CD4-positive, CD25-positive, alpha-beta regulatory T cell (primary cell): ENCODE results near the gene UGT3A2. TPM values are rescaled to one million over a fixed set of nuclear protein-coding genes. Genes with fewer than 3 reads are reported as not detected.
"Not testable (repeated sequence)": the region's sequence is repeated elsewhere in the genome, so short reads cannot be mapped to it uniquely, and the experiment has no call there.

Experiments
- ATAC-seq, 2 donors: fragments of 150-1000 bp; cut with Tn5 transposase; one replicate each; pipeline ENCODE4 v1.10.0; 2021; ENCODE audit warnings: low read depth in 2 of 2, moderate number of reproducible peaks in 2 of 2, moderate library complexity in 1 of 2
- DNase-seq, 3 donors: peaks; one replicate each; pipeline versions ENCODE4 v3.0.0 to v3.0.0-alpha.2; 2012 to 2022; ENCODE audit warnings: mixed read lengths in 1 of 3
- H3K27ac ChIP-seq: one replicate; pipeline ENCODE4 v1.7.0; 2013; ENCODE audit warnings: mild to moderate bottlenecking, low read length; ENCODE audit not compliant: insufficient read depth, poor library complexity, severe bottlenecking
- H3K27me3 ChIP-seq: one replicate; pipeline ENCODE4 v1.7.0; 2013; ENCODE audit warnings: low read length; ENCODE audit not compliant: control insufficient read depth, insufficient read depth
- H3K36me3 ChIP-seq: one replicate; pipeline ENCODE4 v1.7.0; 2013; ENCODE audit warnings: mild to moderate bottlenecking, low read length, moderate library complexity; ENCODE audit not compliant: control insufficient read depth, insufficient read depth
- H3K4me1 ChIP-seq: 2 replicates; pipeline ENCODE4 v1.7.0; 2013; ENCODE audit warnings: mild to moderate bottlenecking, low read length; ENCODE audit not compliant: insufficient read depth, control insufficient read depth, poor library complexity, severe bottlenecking
- H3K4me3 ChIP-seq: one replicate; pipeline ENCODE4 v1.7.0; 2013; ENCODE audit warnings: low read depth, mild to moderate bottlenecking, low read length, moderate library complexity
- H3K9me3 ChIP-seq, 2 experiments: 1 replicate in 1 of 2; 2 replicates in 1 of 2; pipeline ENCODE4 v1.7.0; 2013; ENCODE audit warnings: low read length in 2 of 2, mild to moderate bottlenecking in 1 of 2, moderate library complexity in 1 of 2; ENCODE audit not compliant: control insufficient read depth in 2 of 2
- H3K27ac Mint-ChIP-seq, 3 donors: one replicate each; pipeline ENCODE4 v1.8.0; 2020 to 2022; ENCODE audit warnings: mild to moderate bottlenecking in 3 of 3, mixed read lengths in 3 of 3, moderate library complexity in 2 of 3
- H3K27me3 Mint-ChIP-seq: one replicate; pipeline ENCODE4 v1.8.0; 2022; ENCODE audit warnings: mild to moderate bottlenecking, mixed read lengths
- H3K36me3 Mint-ChIP-seq: one replicate; pipeline ENCODE4 v1.8.0; 2020; ENCODE audit warnings: mixed read lengths
- H3K4me1 Mint-ChIP-seq, 4 donors: one replicate each; pipeline ENCODE4 v1.8.0; 2020 to 2022; ENCODE audit warnings: mixed read lengths in 4 of 4, mild to moderate bottlenecking in 1 of 4
- H3K4me3 Mint-ChIP-seq, 4 donors: one replicate each; pipeline ENCODE4 v1.8.0; 2020 to 2022; ENCODE audit warnings: mild to moderate bottlenecking in 4 of 4, mixed read lengths in 4 of 4, moderate library complexity in 3 of 4
- H3K9me3 Mint-ChIP-seq, 7 donors: one replicate each; pipeline ENCODE4 v1.8.0; 2020 to 2022; ENCODE audit warnings: mixed read lengths in 7 of 7, mild to moderate bottlenecking in 3 of 7, moderate library complexity in 2 of 7
- polyA plus RNA-seq, 4 donors: library from polyadenylated mRNA; unstranded; fragments of 300-500 nt; fragmentation: Illumina TruSeq; gene quantifications; one replicate each; pipeline ENCODE4 v1.2.3, GENCODE V29; 2021
- total RNA-seq: library from RNA; stranded (reverse); gene quantifications from one replicate; pipeline ENCODE4 v1.2.3, GENCODE V29; 2022

The UGT3A2 gene
- total and polyA plus RNA-seq, 5 donors from 2014 or later, result 0.07 to 0.60 (median 0.20) TPM; not detected in 2

GRCh38 chr5:36047384-36048160, 19.1 kb downstream of the UGT3A2 start:
- Mint-ChIP-seq H3K27me3 (no peaks in the 10 kb centered on the region), H3K9me3 (peaks cover 0 to 2% (median 0%) of the 10 kb centered on the region in 7 donors)

GRCh38 chr5:36045895-36046294, 20.8 kb downstream of the UGT3A2 start:
- no peaks in the 10 kb centered on the region for H3K4me1 ChIP-seq
- no peaks in the 10 kb centered on the region for H3K9me3 ChIP-seq
- Mint-ChIP-seq H3K9me3 (peaks cover 0 to 1% (median 0%) of the 10 kb centered on the region in 7 donors), H3K27ac (no peak overlapping the region), H3K27me3 (no peaks in the 10 kb centered on the region), H3K4me1 (no peaks in the 10 kb centered on the region), H3K4me3 (no peak overlapping the region), H3K36me3 (no peaks in the 10 kb centered on the region)
- no peak overlapping the region for H3K4me3 ChIP-seq
- H3K36me3 ChIP-seq, result no peaks in the 10 kb centered on the region
- ATAC-seq (no peak), DNase-seq (no peak)
- H3K27me3 ChIP-seq, result peaks cover 3% of the 10 kb centered on the region
- no peak overlapping the region for H3K27ac ChIP-seq

More at GRCh38 chr5:36047384-36048160, 19.1 kb downstream of the UGT3A2 start:
- Histone ChIP-seq H3K4me3 (no peak overlapping the region), H3K4me1 (no peaks in the 10 kb centered on the region), H3K9me3 (no peaks in the 10 kb centered on the region), H3K36me3 (no peaks in the 10 kb centered on the region), H3K27ac (no peak overlapping the region), H3K27me3 (peaks cover 5% of the 10 kb centered on the region)
- H3K4me3 Mint-ChIP-seq, result no peak overlapping the region
- H3K4me1 Mint-ChIP-seq, result no peaks in the 10 kb centered on the region
- ATAC-seq (no peak), DNase-seq (no peak)
- no peak overlapping the region for H3K27ac Mint-ChIP-seq
- no peaks in the 10 kb centered on the region for H3K36me3 Mint-ChIP-seq

- no peaks in the 10 kb centered on the region for H3K4me1 Mint-ChIP-seq
- Histone ChIP-seq H3K4me3 (no peak overlapping the region), H3K27me3 (peaks cover 4% of the 10 kb centered on the region), H3K9me3 (no peaks in the 10 kb centered on the region), H3K36me3 (no peaks in the 10 kb centered on the region), H3K4me1 (no peaks in the 10 kb centered on the region), H3K27ac (no peak overlapping the region)
- H3K4me3 Mint-ChIP-seq, result no peak overlapping the region
- DNase-seq (no peak), ATAC-seq (no peak)
- no peaks in the 10 kb centered on the region for H3K27me3 Mint-ChIP-seq
- H3K36me3 Mint-ChIP-seq, result no peaks in the 10 kb centered on the region
- peaks cover 0 to 2% (median 0%) of the 10 kb centered on the region in 7 donors for H3K9me3 Mint-ChIP-seq
- H3K27ac Mint-ChIP-seq, result no peak overlapping the region
These were observed 25.2 kb downstream of the UGT3A2 start for GRCh38 chr5:36041537-36041845.

- H3K4me3 ChIP-seq, result no peak overlapping the region
- Mint-ChIP-seq H3K4me1 (no peaks in the 10 kb centered on the region), H3K4me3 (no peak overlapping the region), H3K27me3 (no peaks in the 10 kb centered on the region), H3K27ac (no peak overlapping the region), H3K36me3 (no peaks in the 10 kb centered on the region), H3K9me3 (peaks cover 0 to 2% (median 0%) of the 10 kb centered on the region in 7 donors)
- no peaks in the 10 kb centered on the region for H3K36me3 ChIP-seq
- H3K27ac ChIP-seq, result no peak overlapping the region
- H3K4me1 ChIP-seq, result no peaks in the 10 kb centered on the region
- H3K27me3 ChIP-seq, result peaks cover 2% of the 10 kb centered on the region
- no peaks in the 10 kb centered on the region for H3K9me3 ChIP-seq
- no peak for ATAC-seq
- DNase-seq, result no peak
These were observed 25.8 kb downstream of the UGT3A2 start for GRCh38 chr5:36040651-36041536.

- H3K27ac Mint-ChIP-seq, result no peak overlapping the region
- no peak for DNase-seq
- H3K27me3 Mint-ChIP-seq, result peaks cover 4% of the 10 kb centered on the region
- no peaks in the 10 kb centered on the region for H3K9me3 ChIP-seq
- H3K27ac ChIP-seq, result no peak overlapping the region
- no peaks in the 10 kb centered on the region for H3K36me3 ChIP-seq
- no peak overlapping the region for H3K4me3 ChIP-seq
- H3K27me3 ChIP-seq, result peaks cover 2% of the 10 kb centered on the region
- no peaks in the 10 kb centered on the region for H3K4me1 ChIP-seq
- H3K9me3 Mint-ChIP-seq, result peaks cover 0 to 2% (median 0%) of the 10 kb centered on the region in 7 donors
- H3K36me3 Mint-ChIP-seq, result no peaks in the 10 kb centered on the region
- ATAC-seq, result no peak
- no peaks in the 10 kb centered on the region for H3K4me1 Mint-ChIP-seq
- H3K4me3 Mint-ChIP-seq, result no peak overlapping the region
These were observed 31.0 kb downstream of the UGT3A2 start for GRCh38 chr5:36035696-36036095.

GRCh38 chr5:36034536-36035134, 32.0 kb downstream of the UGT3A2 start:
- not testable (repeated sequence) for H3K27me3 Mint-ChIP-seq, DNase-seq, H3K4me3 Mint-ChIP-seq, H3K9me3 ChIP-seq, H3K36me3 ChIP-seq, H3K4me1 Mint-ChIP-seq, H3K27ac ChIP-seq, H3K27ac Mint-ChIP-seq, H3K4me3 ChIP-seq, H3K36me3 Mint-ChIP-seq, H3K4me1 ChIP-seq, H3K27me3 ChIP-seq, H3K9me3 Mint-ChIP-seq, ATAC-seq

GRCh38 chr5:36033486-36033885, 33.2 kb downstream of the UGT3A2 start:
- Histone ChIP-seq H3K27ac (no peak overlapping the region), H3K9me3 (no peaks in the 10 kb centered on the region), H3K27me3 (peaks cover 2% of the 10 kb centered on the region), H3K36me3 (no peaks in the 10 kb centered on the region), H3K4me1 (no peaks in the 10 kb centered on the region), H3K4me3 (no peak overlapping the region)
- H3K9me3 Mint-ChIP-seq, result peaks cover 0 to 1% (median 0%) of the 10 kb centered on the region in 7 donors
- H3K27me3 Mint-ChIP-seq, result peaks cover 4% of the 10 kb centered on the region
- no peak overlapping the region for H3K4me3 Mint-ChIP-seq
- ATAC-seq, result no peak
- H3K27ac Mint-ChIP-seq, result no peak overlapping the region
- H3K36me3 Mint-ChIP-seq, result no peaks in the 10 kb centered on the region
- DNase-seq, result no peak
- H3K4me1 Mint-ChIP-seq, result no peaks in the 10 kb centered on the region
